AG20443 (cell line): ENCODE measurements around the gene LAD1.

Experiments
- DNase-seq: peaks from one replicate; pipeline ENCODE4 v3.0.0; 2012; ENCODE audit warnings: low spot score, mixed read lengths

Gene LAD1, protein sequence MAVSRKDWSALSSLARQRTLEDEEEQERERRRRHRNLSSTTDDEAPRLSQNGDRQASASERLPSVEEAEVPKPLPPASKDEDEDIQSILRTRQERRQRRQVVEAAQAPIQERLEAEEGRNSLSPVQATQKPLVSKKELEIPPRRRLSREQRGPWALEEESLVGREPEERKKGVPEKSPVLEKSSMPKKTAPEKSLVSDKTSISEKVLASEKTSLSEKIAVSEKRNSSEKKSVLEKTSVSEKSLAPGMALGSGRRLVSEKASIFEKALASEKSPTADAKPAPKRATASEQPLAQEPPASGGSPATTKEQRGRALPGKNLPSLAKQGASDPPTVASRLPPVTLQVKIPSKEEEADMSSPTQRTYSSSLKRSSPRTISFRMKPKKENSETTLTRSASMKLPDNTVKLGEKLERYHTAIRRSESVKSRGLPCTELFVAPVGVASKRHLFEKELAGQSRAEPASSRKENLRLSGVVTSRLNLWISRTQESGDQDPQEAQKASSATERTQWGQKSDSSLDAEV

DNA sequence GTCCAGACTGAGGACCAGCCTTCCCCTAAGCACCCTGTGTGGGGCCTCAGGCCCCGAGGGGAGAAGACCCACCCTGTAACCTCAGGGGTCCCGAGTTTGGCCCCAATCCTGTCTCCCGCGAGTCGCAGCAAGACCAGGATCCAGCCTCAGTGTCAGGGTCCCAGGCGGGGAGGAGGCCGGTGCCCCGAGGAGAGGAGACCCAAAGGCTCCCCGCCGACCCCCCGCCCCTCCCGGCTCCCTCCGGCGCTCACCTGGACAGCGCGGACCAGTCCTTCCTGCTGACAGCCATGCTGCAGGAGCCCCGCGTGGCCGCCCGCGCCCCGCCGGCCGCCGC is at the start of gene LAD1:
LAD1 (minus strand) TSS at position 307 of the 334 bp plus-strand sequence; CDS start at position 289, 18 bp downstream.
- no peak for DNase-seq

DNA sequence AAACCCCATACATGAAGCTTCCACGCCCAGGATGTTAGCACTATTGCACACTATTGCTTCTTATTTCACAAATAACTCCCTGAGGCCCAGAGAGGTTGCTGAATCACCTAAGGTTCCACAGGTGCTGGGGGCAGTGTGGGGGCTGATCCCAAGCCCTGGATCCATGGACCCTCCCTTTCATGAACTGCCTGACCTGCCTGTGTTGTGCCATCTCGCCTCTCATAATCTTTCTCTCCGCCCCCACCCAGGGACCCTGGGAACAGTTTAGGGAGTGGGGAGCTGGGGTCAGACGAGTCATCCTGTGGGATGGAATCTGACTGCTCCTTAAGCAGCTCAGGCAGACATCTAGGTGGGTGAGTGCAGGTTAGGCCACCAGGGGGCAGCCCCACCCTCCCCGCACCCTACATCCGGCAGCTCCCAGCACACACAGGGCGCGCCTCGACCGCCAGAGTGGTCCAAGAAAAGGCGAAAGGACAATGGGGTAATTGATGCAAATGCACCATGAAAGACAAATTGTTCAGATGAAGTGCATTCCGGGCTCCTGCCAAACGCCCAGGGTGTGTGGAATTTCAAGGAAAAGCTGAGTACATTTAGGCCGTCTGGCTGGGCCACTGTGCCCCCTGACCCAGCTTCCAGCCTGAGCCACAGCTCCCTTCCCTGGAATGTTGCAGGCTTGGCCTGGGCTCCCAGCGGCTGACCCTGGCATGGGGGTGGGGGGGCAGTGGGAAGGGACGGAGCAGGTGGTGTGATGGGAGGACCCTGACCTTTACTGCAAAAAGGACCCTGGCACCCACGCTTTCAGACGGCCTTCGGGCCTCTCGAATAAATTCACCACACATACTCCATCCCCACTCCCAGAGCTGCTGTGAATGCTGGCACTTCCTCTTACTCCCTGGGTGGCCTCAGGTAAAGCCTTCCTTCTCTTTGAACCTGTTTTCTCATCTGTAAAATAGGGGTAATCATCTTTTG is 49.1 kb upstream of the LAD1 start:
- DNase-seq: peak; percentile 87

DNA sequence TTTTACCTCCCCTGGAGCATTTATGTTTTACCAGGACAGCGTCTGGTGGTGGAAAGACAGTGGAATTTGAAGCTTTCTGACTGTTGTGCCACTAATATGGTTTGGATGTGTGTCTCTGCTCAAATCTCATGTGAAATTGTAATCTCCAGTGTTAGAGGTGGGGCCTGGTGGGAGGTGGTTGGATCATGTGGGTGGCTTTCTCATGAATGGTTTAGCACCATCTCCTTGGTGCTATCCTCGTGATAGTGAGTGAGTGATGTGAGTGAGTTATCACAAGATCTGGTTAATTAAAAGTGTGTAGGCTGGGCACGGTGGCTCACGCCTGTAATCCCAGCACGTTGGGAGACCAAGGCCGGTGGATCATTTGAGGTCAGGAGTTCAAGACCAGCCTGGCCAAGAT is 46.2 kb upstream of the LAD1 start:
- DNase-seq: no peak

DNA sequence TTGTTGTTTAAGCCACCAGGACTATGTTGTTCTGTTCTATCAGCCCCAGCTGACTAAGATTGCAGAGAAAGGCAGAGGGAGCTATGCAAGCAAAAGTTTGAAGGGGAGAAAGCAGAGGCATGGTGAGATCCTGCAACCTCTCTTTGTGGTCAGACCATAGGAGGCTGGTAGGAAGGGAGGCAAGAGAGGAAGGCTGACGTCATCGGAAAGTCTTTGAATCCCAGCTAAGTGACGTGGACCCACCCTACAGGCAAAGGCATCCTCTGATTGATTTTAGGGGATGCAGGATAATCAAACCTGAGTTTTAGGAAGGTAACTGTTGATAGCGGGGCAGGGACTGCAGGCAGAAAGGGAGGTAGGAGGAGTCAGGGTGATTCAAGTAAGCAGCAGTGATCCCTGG is 45.7 kb upstream of the LAD1 start:
- DNase-seq: no peak

DNA sequence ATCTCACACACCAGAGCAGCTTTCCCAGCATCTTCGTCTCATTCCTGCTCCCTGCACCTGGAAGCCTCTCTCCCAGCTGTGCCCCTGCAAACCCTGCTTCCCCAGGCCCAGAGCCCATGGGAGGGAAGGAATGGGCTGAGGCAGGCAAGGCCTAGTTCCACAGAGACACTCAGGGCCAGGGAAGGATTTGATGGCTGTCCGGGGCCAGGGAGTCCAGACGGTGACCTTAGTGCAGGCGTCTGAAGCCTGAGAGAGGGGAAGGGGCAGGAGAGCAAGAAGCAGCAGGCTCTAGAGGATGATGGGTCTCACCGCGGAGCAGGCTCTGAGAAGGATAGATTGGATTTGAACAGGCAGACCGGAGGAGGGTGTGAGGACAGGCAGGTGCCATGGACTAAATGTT is 44.6 kb upstream of the LAD1 start:
- no peak for DNase-seq

DNA sequence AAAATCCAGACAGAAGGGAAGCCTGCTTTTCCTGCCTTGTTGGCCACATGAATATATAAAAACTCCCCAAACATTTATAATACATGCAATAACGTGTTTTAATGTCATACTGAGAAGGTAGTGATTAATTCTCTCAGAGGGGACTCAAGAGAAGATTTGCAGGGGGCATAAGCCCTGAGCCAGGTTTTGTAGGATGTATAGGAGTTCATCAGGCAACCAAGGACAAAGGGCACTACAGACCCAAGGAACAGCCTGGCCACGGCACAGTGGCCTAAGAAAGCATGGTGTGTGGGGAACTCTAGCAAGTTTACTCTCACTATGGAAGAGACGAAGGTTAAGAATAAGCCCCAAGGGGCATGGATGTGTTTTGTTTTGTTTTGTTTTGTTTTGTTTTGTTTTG is 37.8 kb upstream of the LAD1 start:
- no peak for DNase-seq

DNA sequence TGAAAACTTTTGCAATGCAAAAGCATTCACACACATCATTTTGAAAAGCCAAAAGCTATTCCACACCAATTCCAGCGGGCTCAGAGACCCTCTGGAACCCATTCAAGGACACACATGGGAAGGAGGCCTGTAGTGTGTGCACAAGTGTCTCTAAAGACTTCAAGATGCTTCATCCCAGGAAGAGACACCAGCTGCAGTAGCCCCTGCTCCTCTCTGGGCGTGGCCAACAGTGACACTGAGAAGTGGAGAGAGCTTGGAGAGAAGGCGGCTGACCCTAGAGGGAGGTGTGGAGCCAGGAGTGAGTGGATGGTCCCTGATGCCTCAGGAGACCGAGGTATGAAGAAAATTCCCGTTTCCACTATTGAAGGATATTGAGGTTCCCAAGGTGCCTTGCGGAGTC is 37.3 kb upstream of the LAD1 start:
- DNase-seq: no peak

DNA sequence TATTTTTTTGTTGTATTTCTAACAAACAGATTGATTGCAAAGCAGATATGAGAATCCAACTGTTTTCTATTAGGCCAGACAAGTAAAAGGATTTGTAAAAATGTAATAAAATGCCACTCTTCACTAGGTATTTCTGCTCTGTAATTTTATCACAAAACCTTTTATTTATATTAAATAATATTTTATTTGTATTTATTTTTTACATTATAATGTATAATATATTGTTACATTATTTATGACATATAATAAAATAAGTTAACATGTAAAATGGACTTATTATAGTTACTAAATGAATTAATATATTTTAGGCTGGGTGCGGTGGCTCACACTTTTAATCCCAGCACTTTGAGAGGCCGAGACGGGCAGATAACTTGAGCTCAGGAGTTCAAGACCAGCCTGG is 35.1 kb upstream of the LAD1 start:
- no peak for DNase-seq

DNA sequence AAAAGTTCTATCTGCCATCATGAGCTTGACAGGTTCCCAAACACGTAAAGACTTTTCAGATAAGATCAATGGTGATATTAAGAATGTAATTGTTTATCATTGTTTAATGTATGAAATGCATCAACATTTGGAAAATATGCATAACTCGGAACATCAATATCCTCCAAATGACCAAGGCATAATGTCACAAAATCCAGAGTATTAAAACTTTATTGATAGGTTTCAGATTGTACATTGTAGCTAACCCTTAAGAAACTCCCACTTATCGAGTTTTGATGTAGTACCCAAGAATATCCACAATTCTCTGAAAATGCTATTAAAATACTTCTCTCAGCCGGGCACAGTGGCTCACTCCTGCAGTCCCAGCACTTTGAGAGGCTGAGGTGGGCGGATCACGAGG is 34.5 kb upstream of the LAD1 start:
- no peak for DNase-seq

DNA sequence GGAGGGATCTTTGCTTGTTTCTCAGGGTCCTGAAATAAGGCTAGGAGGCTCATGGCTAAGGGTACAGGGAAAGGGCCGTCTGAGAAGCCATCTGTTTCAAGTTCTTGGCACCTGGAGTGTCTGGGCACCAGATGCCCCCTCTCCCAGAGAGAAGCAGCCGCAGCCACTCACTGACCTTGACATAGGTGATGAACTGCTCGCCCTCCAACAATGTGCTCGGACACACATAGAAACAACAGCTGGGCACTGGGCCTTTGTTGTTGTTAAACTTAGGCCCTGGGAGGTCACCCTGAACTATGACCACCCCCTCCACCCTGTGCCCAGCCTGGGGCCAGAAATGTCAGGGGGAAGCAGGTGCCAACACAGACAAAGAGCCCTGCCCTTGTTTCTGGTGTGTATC is 31.7 kb upstream of the LAD1 start:
- no peak for DNase-seq

DNA sequence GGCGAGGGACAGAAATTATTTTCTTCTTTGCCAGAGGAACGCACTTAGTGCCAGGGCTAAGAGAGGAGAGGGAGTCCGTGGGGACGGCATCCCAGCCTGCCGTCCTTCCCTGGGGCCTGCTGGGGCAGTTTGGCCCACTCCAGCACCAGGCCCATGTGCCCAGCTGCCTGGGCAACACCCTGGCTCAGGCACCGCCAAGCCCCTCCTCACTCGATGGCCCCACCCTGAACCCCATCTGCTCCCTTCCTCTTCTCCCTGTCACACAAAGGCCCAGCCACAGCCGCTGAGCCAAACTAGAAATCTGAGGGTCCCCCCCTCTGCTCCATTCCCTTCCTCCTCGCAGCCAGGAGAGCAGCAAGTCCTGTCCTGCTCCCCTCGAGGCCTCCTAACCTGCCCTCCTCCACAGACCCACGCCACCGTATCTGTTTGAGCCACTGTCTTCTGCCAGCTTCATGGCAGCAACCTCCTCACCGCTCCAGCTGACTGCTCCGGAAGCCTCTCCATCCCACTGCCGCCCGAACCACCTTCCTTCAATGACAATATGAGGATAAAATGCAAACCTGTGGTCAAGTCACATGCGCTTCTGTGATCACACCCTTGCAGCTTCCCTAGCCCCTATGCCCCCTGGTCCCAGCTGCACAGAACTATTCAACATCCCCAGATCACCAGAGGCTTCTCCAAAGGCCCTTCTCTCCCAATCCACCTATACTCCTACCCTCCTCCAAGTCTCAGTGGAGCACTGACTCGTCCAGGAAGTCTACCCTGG is 30.8 kb upstream of the LAD1 start:
- DNase-seq: no peak

DNA sequence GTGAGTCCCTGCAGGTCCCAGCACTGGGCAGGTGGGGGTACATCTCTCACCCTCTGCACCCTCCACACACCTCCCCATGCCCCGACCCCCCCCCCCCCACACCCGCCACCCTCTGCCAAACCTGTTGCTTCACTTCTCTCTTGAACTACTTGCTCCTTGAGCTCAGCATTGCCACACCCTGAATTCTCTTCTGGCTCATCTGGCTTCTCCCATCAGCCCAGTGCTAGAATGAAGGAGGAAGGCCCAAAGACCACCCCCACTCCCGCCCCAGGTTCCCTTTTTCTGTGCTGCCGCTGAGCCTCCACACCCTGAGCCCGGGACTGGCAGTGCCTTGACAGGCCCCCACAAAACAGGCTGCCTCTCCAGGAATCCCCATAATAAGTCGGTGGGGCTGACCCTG is 28.8 kb upstream of the LAD1 start:
- no peak for DNase-seq

DNA sequence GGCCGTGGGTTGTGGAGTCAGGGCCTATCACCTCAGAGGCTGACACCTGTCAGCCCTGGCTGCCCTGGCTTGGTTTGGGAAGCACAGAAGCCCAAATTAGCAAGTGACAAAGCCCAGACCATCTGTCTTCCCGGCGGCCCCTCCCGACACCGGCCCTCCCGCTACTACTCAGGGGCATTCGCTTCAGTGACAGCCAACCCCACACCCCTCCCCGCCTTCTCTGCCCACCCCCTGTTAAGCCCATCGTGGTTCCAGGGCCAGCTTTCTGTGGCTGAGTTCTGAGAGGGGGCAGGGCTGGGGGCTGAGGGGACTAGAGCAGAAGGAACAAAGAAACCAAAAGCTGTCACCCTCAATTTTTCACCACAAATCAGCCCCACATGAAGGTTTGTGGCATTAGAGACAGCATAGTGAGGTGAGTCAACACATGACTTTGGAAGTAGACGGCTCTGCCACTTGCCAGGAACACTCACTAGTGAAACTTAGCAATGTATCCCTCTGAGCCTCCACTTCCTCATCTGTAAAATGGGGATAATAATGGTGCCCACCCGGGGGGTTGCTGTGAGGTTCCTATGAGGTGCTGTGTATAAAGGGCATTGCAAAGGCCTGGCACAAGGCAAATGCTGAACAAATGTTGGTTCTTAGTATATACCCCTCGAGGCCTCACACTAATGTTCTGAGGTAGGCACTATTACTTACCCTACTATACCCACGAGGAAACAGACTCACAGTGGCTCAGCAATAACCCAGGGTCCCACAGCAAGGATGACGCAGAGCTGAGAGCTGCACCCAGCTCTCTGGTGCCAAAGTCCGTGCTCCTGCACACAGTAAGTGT is 27.6 kb upstream of the LAD1 start:
- DNase-seq: no peak

DNA sequence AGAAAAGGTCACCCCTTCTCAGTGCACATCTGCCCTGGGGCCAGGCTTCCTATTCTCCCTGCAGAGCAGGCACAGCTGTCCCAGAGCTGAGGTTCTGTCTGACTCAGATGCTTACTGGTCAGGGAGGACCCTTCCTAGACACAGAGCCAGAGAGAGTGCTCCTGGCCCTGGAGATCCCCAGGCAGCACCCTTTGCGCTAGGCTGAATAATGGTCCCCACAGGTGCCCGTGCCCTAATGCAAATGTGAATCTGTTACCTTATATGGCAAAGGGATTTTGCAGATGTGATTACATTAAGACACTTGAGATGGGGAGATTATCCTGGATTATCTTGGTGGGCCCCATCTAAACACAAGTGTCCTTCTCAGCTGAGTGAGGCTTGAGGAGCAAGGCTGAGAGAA is 25.0 kb upstream of the LAD1 start:
- no peak for DNase-seq

DNA sequence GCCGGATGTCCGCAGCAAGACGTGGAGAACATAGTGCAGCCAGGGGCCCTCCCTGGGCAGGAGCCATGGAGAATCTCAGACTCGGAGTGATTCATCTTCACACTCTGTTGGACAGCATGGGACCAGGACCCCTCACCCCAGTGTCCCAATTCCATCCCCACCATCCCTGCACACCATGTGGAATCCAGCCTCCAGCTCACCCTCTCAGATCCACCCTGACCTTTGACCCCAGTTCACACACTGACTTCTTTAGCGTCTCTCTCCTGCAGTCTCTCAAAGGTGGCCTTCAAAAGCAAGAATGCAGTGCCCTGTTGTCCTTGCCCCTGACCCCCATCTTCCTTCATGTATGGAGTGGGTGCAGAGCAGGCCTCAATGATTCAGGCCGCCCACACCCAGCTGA is 24.5 kb upstream of the LAD1 start:
- no peak for DNase-seq

DNA sequence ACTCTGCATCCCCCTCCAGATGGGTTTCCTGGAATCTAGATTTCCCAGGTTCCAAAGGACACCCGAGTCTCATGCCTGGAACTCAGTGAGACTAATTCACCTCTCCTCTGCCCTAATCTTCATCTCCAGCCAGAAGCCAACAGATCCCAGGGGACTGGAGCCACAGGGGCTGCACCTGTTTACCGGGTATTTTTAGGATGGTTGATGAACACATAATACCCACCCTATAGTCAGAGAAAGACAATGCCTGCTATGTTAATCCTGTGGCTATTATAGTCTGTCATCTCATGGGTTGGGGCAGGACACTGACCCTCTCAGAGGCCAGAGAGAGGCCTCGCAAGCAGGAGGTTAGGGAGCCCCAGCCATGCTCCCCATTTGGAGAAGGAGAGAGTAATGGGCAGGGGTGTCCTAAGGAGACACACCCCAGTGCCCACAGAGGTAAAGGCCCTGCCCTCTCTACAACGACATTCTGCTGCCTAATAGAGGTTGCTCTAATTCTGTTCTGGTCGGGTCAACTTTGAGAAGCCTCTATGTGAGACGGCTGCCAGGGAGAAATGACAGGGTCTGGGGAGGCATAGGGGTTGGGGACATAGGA is 23.4 kb upstream of the LAD1 start:
- no peak for DNase-seq

DNA sequence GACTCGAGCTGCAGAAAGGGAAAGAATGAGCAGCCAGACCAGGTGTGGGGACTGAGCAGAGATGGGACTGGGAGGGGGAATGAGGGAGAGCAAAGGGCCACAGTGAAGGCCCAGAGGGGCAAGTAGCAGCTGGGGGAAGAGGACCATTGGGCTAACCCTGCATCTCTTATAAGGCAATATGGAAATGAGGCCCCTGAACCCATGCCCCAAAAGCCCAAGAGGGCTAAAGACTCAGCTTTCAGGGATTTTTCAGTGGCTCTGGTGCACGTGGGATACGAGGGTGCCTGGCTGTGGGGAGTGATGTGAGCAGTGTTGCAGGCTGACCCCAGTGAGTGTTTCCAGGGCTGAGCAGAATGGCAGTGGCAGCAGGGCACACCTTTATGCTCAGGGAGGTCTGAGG is 22.9 kb upstream of the LAD1 start:
- DNase-seq: no peak

DNA sequence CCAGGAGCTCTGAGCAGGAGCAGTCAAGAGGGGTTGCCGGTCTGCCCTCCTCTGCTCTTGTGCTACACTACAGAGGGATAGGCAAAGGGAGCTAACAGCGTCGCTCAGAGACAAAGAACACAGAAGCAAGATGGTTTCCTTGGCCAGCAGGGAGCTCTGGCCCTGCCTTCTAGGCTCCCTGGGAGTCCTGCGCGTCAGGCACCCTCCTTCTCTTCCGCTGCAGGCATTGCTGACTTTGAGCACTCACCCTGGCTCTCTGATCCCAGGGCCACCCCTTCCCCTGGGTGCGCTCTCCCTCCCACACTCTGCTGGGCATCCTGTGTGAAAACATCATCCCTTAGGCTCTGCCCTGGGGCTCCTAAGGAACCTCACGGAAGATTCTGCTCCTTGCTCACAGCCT is 21.9 kb upstream of the LAD1 start:
- no peak for DNase-seq

DNA sequence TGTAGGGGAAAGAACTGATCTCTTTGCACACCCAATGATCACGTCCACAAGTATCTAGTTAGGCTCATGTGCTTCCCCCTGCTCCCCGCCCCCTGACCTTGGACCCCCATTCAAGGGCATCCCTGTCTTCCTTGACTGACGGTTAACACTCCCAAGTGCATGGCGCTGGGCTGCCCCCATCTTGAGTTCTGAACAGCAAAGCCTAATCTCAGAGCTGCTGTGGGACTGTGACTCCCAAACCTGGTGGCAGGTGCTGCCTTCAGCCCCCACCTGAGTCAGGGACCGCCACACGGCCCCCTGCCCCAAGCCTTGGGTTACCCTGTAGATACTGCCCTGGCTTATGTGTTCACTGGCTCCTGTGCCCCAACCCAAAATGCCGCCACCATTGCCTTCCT is 21.5 kb upstream of the LAD1 start:
- DNase-seq: no peak

DNA sequence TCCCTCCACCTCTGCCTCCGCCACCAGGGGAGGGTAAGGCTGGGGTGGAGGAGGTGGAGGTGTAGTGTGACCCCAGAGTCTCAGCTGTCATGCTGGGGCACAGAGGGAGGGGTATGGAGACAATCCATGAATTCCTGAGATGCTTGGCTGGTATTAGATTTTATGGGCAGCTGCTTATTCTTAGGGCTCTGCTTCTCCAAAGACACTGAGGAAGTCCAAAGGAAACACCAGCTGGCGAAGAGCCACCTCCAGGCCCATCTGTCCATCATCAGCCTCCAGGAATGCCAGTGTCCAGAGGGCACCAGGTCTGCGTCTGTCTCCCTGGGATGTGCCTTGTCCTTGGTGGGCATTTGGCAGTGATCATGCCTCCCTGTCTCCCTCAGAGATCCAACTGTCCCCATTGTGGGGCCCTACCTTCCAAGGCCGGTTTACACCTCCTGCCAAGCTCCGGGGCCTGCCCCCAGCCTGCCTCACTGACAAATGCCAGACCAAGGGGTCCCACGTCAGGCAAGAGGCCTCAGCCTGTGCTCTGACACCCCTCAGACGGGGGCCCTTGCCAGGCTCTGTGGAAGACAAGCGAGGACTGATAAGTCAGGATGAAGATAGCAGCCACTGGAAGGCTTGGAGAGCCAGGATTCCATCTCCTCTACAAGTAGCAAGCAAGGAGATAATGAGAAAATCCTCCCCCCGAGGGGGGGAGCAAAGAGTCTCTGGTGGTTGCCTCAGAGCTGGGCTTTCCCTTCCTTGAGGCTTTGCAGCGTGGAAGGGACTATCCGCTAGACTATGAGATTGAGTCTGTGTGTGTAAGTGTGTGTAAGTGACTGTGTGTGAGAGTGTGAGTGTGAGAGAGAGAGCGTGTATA is 20.9 kb upstream of the LAD1 start:
- DNase-seq: no peak
